Loucy (cell line): Measurements from ENCODE around the gene POLR2B.

Experiments used
- H2AFZ ChIP-seq: fragments of 200-600 bp; sonication (generic); 2 replicates; pipeline ENCODE4 v1.6.0; 2016; ENCODE audit warnings: antibody characterized with exemption, mild to moderate bottlenecking, low read length, moderate library complexity
- H3F3A ChIP-seq: fragments of 200-600 bp; 2 replicates; pipeline ENCODE4 v1.6.0; 2016; ENCODE audit warnings: antibody characterized with exemption, low read depth, mild to moderate bottlenecking
- H3K27me3 ChIP-seq: fragments of 200-600 bp; sonication (generic); 2 replicates; pipeline ENCODE4 v1.6.1; 2014; ENCODE audit warnings: low read length, mild to moderate bottlenecking; ENCODE audit not compliant: insufficient read depth, poor library complexity, severe bottlenecking
- H3K36me3 ChIP-seq: fragments of 200-600 bp; sonication (generic); 2 replicates; pipeline ENCODE4 v1.6.1; 2016; ENCODE audit warnings: low read length; ENCODE audit not compliant: insufficient read depth
- H3K4me1 ChIP-seq: fragments of 200-600 bp; sonication (generic); 2 replicates; pipeline ENCODE4 v1.5.1; 2014; ENCODE audit warnings: low read length, mild to moderate bottlenecking; ENCODE audit not compliant: insufficient read depth, poor library complexity, severe bottlenecking
- H3K4me2 ChIP-seq: fragments of 200-600 bp; sonication (generic); 2 replicates; pipeline ENCODE4 v1.6.0; 2014; ENCODE audit warnings: antibody characterized with exemption, low read length, low read depth, mild to moderate bottlenecking; ENCODE audit not compliant: poor library complexity, severe bottlenecking
- H3K4me3 ChIP-seq: fragments of 200-600 bp; sonication (generic); 2 replicates; pipeline ENCODE4 v1.5.1; 2014; ENCODE audit warnings: low read length, mild to moderate bottlenecking, mixed read lengths; ENCODE audit not compliant: poor library complexity, severe bottlenecking
- H3K79me2 ChIP-seq: fragments of 200-600 bp; sonication (generic); 2 replicates; pipeline ENCODE4 v1.6.1; 2014; ENCODE audit warnings: low read length; ENCODE audit not compliant: insufficient read depth
- H3K9ac ChIP-seq: fragments of 200-600 bp; sonication (generic); 2 replicates; pipeline ENCODE4 v1.6.0; 2014; ENCODE audit warnings: mild to moderate bottlenecking, low read depth, low read length, moderate library complexity; ENCODE audit not compliant: poor library complexity, severe bottlenecking
- H3K9me2 ChIP-seq: fragments of 200-600 bp; sonication (generic); replicated peaks from 2 replicates; pipeline ENCODE4 v1.6.1; 2016; ENCODE audit warnings: low read depth, low read length, mixed read lengths
- H3K9me3 ChIP-seq: fragments of 200-600 bp; sonication (generic); 2 replicates; pipeline ENCODE4 v1.6.1; 2014; ENCODE audit warnings: mild to moderate bottlenecking, antibody characterized with exemption, low read length, low read depth; ENCODE audit not compliant: insufficient read depth
- H4K20me1 ChIP-seq: fragments of 200-600 bp; sonication (generic); 2 replicates; pipeline ENCODE4 v1.6.0; 2014; ENCODE audit warnings: antibody characterized with exemption, low read length, mild to moderate bottlenecking; ENCODE audit not compliant: insufficient read depth, poor library complexity, severe bottlenecking
- CTCF ChIP-seq: fragments of 200-600 bp; sonication (generic); conservative IDR thresholded peaks from 2 replicates; pipeline ENCODE4 v1.5.1; 2014; ENCODE audit warnings: mild to moderate bottlenecking, antibody characterized with exemption, low read length
- EZH2phosphoT487 ChIP-seq: fragments of 200-600 bp; IDR thresholded peaks from 2 replicates; pipeline ENCODE4 v1.6.1; 2018; ENCODE audit warnings: antibody characterized with exemption, mild to moderate bottlenecking, moderate library complexity, borderline replicate concordance

POLR2B gene

DNA sequence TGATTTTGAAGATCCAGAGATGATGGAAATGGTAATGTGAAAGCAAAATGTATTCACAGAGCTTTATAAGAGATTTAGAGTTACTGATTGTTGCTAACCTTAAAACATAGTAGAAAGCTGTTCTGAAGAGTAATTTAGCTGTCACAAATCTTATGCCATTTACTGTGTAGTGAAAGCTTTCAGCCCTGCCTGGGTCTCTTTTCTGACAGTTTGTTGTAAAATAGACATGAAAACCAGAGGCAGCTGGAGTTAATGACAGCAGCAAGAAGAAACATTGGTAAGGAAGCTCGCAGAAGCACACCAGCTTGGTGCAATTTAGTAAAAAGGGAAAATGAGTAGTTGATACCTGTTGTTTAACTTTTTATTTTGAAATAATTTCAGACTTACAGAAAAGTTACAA lies 21.1 kb downstream of the POLR2B start:
- Histone ChIP-seq H3K79me2 (peaks cover 14% of the 10 kb centered on the region; the same call in 1 of the 2 replicates), H3K27me3 (no peaks in the 10 kb centered on the region), H3F3A (no peaks in the 10 kb centered on the region), H4K20me1 (peaks cover 13% of the 10 kb centered on the region), H3K4me1 (no peaks in the 10 kb centered on the region), H3K9me2 (no peaks in the 10 kb centered on the region), H3K4me3 (no peak overlapping the region), H3K36me3 (peaks cover 84% of the 10 kb centered on the region), H3K9ac (no peak overlapping the region), H3K9me3 (no peaks in the 10 kb centered on the region), H2AFZ (no peak overlapping the region), H3K4me2 (no peak overlapping the region)
- no peak for TF ChIP-seq CTCF
- no peak for TF ChIP-seq EZH2phosphoT487

DNA sequence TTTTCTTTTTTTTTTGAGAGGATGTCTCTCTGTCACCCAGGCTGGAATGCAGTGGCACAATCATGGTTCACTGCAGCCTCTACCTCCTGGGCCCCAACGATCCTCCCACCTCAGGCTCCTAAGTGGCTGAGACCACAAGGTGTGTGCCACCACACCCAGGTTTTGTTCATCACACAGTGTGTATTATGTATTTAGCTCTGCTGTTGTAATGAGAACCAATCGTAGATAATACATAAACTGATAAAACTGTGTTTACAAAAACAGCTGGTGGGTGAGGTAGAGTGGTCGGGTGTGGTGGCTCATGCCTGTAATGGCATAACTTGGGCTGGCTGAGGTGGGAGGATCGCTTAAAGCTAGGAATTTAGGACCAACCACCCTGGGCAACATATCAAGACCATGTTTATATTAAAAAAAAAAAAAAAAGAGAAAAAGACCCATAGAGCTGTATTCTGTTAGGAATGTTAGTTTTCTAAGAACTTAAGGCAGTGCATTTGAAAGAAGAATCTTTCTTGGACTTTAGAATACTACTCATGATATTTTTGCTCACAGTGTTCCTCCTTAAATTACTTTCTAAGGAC lies 34.9 kb downstream of the POLR2B start:
- H3F3A ChIP-seq = no peaks in the 10 kb centered on the region
- H3K9me2 ChIP-seq = no peaks in the 10 kb centered on the region
- H3K4me1 ChIP-seq = no peaks in the 10 kb centered on the region
- H2AFZ ChIP-seq = no peak overlapping the region
- H3K27me3 ChIP-seq = no peaks in the 10 kb centered on the region
- TF ChIP-seq CTCF (no peak), EZH2phosphoT487 (no peak)
- no peaks in the 10 kb centered on the region for H3K9me3 ChIP-seq
- H3K4me3 ChIP-seq = no peak overlapping the region
- H3K79me2 ChIP-seq = no peaks in the 10 kb centered on the region
- no peak overlapping the region for H3K4me2 ChIP-seq
- H3K9ac ChIP-seq = no peak overlapping the region
- peaks cover 79% of the 10 kb centered on the region; the same call in 1 of the 2 replicates for H3K36me3 ChIP-seq
- H4K20me1 ChIP-seq = peaks cover 6% of the 10 kb centered on the region

DNA sequence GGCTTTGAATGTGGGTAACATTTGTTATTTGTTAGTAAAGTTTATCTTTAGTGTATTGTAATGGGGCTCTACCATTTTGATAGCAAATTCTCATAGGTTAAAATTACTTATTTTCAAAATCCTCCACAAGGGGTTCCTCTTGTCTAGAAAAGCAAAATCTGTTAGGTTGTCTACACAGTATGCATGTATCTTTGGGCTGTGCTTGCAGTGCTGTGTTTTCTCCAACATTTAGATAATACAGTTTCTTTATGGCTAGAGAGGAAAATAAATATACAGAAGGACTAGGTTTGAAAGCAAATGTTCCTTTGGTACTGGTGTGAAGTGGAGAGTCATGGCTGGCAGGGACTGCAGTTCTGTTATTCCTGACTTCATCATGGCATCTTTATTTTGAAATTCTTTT lies 40.3 kb downstream of the POLR2B start:
- TF ChIP-seq CTCF = no peak
- TF ChIP-seq EZH2phosphoT487 = no peak
- Histone ChIP-seq H3K4me1 (no peaks in the 10 kb centered on the region), H3K79me2 (no peaks in the 10 kb centered on the region), H3K4me3 (no peak overlapping the region), H4K20me1 (no peaks in the 10 kb centered on the region), H3K9me2 (no peaks in the 10 kb centered on the region), H3K4me2 (no peak overlapping the region), H3K9ac (no peak overlapping the region), H3K36me3 (peaks cover 90% of the 10 kb centered on the region), H3F3A (no peaks in the 10 kb centered on the region), H3K27me3 (no peaks in the 10 kb centered on the region), H2AFZ (no peak overlapping the region), H3K9me3 (no peaks in the 10 kb centered on the region)
